ENCODE data around the gene MAPKAPK2.

- TF ChIP-seq EZH2 (optimal IDR thresholded peaks at IDR 0.05; ENCODE audit: low read depth, low read length) (no peak), CTCF (IDR thresholded peaks at IDR 0.05; ENCODE audit: low read length) (no peak)
Observed at GRCh38 chr1:206751891-206752290, 67.2 kb downstream of the MAPKAPK2 start.

All from MM.1S (cell line).